Esophagus muscularis mucosa (tissue), 4 donors: ENCODE data around the gene IFIH1. TPM values are rescaled to one million over a fixed set of nuclear protein-coding genes. Genes with fewer than 3 reads are reported as not detected.
A peak's percentile ranks its signal among the peaks of the same experiment; 100 is the strongest.

Source experiments
- DNase-seq: peaks from one replicate; pipeline ENCODE4 v3.0.0-alpha.2; 2017; ENCODE audit errors: extremely low spot score
- H3K27ac ChIP-seq, 4 donors: fragments of 200-600 bp; sonication (generic); replicated peaks in 1 of 4; 1 replicate in 3 of 4; 2 replicates in 1 of 4; pipeline ENCODE4 v1.5.1; 2016 to 2019; ENCODE audit warnings: mild to moderate bottlenecking in 1 of 4
- H3K27me3 ChIP-seq, 4 donors: fragments of 200-600 bp; sonication (generic); one replicate each; pipeline versions ENCODE4 v1.5.1 to v1.6.0; 2016 to 2019
- H3K36me3 ChIP-seq, 4 donors: fragments of 200-600 bp; sonication (generic); one replicate each; pipeline ENCODE4 v1.5.1; 2016 to 2019
- H3K4me1 ChIP-seq, 4 donors: fragments of 200-600 bp; sonication (generic); one replicate each; pipeline ENCODE4 v1.5.1; 2016 to 2019
- H3K4me3 ChIP-seq, 4 donors: fragments of 200-600 bp; sonication (generic); 1 replicate in 2 of 4; 2 replicates in 2 of 4; pipeline ENCODE4 v1.5.1; 2016 to 2019; ENCODE audit warnings: mild to moderate bottlenecking in 4 of 4, moderate library complexity in 1 of 4
- H3K9me3 ChIP-seq, 4 donors: fragments of 200-600 bp; sonication (generic); 1 replicate in 3 of 4; 2 replicates in 1 of 4; pipeline ENCODE4 v1.5.1; 2016 to 2019
- EP300 ChIP-seq: sonication (generic); formaldehyde crosslinking; IDR thresholded peaks from one replicate; pipeline ENCODE4 v1.6.1; 2017; ENCODE audit warnings: antibody characterized with exemption
- POLR2A ChIP-seq: fragments of 450-650 bp; IDR thresholded peaks from one replicate; pipeline ENCODE4 v1.6.1; 2017; ENCODE audit warnings: antibody characterized with exemption, moderate library complexity, mild to moderate bottlenecking, low read depth
- POLR2AphosphoS5 ChIP-seq, 2 donors: sonication (generic); formaldehyde crosslinking; IDR thresholded peaks; one replicate each; pipeline ENCODE4 v1.6.1; 2017; ENCODE audit warnings: antibody characterized with exemption in 2 of 2
- WGBS: methylation state at CpG from one replicate; pipeline ENCODE4 v1.1.5; 2018; 5-methylcytosine and 5-hydroxymethylcytosine counted together
- intact Hi-C: fragments of 100-400 bp; cut with DNase I; formaldehyde crosslinking; loops from one replicate; pipeline ENCODE4 v1.15.1; 2023
- total RNA-seq, 4 donors: library from RNA; depleted of rRNA; stranded (reverse); fragments of >200 nt; gene quantifications; one replicate each; pipeline versions ENCODE4 v1.1.0 to v1.2.1, GENCODE V29; 2016
- TF ChIP-seq, protein P1 (sequence below), 3 experiments: fragments of 200-600 bp in 2 of 3; fragments of 450-650 bp in 1 of 3; sonication (generic) in 2 of 3; IDR thresholded peaks; one replicate each; pipeline ENCODE4 v1.5.1; 2017 to 2019; ENCODE audit warnings: antibody characterized with exemption in 3 of 3, mild to moderate bottlenecking in 2 of 3, moderate library complexity in 1 of 3

IFIH1 gene
- total RNA-seq, 4 donors from 2014 or later = 8.6 to 12.9 (median 10.6) TPM

DNA sequence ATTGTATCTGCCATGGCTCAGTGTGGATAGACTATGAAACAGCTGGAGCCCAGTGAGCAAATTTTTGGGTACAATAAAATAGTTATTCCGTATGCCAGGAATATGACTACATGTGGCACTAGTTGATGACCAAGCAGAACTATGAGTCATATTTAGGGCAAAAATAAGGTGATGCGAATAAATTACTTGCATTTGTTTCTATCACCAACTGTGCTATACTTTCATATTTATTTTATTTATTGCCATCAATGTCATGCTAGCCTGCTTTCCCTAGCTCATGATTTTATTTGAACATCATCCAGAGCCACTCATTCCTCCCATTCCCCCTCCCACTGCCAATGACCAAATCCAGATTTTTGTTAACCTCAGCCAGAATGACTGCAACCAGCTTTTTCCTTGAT, 61.9 kb downstream of the IFIH1 start:
- DNase-seq = no peak
- peaks cover 6 to 15% (median 11%) of the 10 kb centered on the region in 4 donors for H3K4me1 ChIP-seq
- WGBS = 44% methylated on average over 2 of the region's 2 CpGs
- H3K4me3 ChIP-seq = no peak overlapping the region
- H3K36me3 ChIP-seq = no peaks in the 10 kb centered on the region
- intact Hi-C loops = no loop called here
- H3K27me3 ChIP-seq = no peaks in the 10 kb centered on the region
- no peaks in the 10 kb centered on the region for H3K9me3 ChIP-seq
- TF ChIP-seq POLR2A (no peak), POLR2AphosphoS5 (IDR thresholded peaks at IDR 0.05) (no peak), EP300 (no peak)
- TF ChIP-seq, protein P1, sequence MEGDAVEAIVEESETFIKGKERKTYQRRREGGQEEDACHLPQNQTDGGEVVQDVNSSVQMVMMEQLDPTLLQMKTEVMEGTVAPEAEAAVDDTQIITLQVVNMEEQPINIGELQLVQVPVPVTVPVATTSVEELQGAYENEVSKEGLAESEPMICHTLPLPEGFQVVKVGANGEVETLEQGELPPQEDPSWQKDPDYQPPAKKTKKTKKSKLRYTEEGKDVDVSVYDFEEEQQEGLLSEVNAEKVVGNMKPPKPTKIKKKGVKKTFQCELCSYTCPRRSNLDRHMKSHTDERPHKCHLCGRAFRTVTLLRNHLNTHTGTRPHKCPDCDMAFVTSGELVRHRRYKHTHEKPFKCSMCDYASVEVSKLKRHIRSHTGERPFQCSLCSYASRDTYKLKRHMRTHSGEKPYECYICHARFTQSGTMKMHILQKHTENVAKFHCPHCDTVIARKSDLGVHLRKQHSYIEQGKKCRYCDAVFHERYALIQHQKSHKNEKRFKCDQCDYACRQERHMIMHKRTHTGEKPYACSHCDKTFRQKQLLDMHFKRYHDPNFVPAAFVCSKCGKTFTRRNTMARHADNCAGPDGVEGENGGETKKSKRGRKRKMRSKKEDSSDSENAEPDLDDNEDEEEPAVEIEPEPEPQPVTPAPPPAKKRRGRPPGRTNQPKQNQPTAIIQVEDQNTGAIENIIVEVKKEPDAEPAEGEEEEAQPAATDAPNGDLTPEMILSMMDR (IDR thresholded peaks at IDR 0.05) = no peak
- H3K27ac ChIP-seq = no peak overlapping the region

DNA sequence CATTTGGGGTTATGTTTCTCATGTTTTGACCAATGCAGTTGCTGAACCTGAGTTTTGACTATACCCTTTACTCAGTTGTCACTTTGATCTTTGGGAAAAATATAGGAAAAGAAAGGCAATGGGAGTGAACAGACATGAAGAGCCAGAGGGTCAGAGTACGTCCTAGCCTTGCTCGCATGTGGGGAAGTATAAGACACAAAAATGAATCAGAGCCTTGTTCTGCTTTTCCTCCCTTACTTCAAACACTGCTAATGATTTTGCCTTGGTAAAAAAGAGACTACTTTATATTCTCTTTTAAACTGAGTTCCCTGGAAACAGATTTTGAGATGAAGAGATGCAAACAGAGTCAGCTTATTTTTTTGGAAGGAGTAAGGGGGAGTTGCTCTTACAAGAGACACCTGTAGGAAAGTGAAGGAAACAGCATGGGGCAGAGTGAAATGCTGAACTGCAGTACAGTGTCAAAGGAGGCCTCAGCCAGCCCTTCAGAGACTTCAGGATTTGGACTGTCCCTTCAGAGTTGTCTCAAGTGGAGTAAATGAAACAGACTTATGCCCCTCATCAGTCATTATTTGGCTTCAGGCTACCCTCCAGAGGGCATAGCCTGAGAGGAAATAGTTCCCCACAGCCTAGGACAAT, 64.1 kb downstream of the IFIH1 start:
- no peak for DNase-seq
- TF ChIP-seq POLR2A (no peak), POLR2AphosphoS5 (IDR thresholded peaks at IDR 0.05) (no peak), EP300 (no peak)
- TF ChIP-seq, protein P1 (IDR thresholded peaks at IDR 0.05) = no peak
- intact Hi-C loops = no loop called here
- Histone ChIP-seq H3K4me3 (no peak overlapping the region), H3K4me1 (peaks cover 0 to 7% (median 3%) of the 10 kb centered on the region in 4 donors), H3K36me3 (no peaks in the 10 kb centered on the region), H3K9me3 (no peaks in the 10 kb centered on the region), H3K27me3 (no peaks in the 10 kb centered on the region), H3K27ac (no peak overlapping the region)
- 87% methylated on average over 2 of the region's 2 CpGs for WGBS

DNA sequence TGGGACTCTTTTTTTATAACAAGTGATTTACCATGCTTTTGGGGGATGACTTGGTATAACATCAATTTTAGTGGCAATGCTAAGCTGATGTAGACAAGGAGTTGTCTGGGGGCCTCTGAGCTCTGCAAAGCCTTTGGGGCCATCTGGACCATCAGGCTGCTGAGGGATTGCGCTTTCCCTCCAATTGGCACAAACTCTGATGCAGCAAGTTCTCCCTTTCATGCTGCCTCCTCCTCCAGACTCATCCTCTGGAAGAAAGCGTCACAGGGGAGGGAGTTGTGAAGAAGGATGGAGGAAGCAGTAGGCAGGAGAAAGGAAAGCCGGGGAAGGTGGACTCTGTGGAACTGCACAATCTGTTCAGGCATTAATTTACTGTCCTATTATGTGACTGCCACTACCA, 65.0 kb downstream of the IFIH1 start:
- Histone ChIP-seq H3K27ac (no peak overlapping the region), H3K4me1 (peaks cover 0 to 7% (median 3%) of the 10 kb centered on the region in 4 donors), H3K4me3 (no peak overlapping the region), H3K27me3 (no peaks in the 10 kb centered on the region), H3K9me3 (no peaks in the 10 kb centered on the region), H3K36me3 (no peaks in the 10 kb centered on the region)
- no peak for DNase-seq
- no peak for TF ChIP-seq EP300
- TF ChIP-seq POLR2AphosphoS5 (IDR thresholded peaks at IDR 0.05) = no peak
- TF ChIP-seq POLR2A = no peak
- TF ChIP-seq, protein P1 (IDR thresholded peaks at IDR 0.05) = no peak
- intact Hi-C loops = no loop called here
- 84% methylated on average over 3 of the region's 3 CpGs for WGBS

DNA sequence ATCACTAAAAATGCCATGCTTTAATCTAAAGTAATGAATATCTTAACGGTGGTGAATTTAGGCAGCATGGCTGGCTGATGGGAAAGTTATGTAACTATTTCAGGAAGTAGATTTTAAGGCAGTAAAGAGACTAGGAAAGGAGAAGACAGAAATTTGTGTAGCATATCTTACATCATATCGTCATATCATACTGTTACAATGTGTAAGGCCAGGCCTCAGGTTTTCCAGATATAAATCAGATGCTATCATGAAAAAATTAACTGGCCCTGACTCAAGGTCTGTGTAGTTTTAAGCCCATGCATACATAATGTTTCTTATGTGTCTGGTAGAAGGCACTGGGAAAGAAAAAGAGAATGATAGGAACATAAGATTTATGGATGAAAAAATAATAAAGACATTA, 66.3 kb downstream of the IFIH1 start:
- no peaks in the 10 kb centered on the region for H3K36me3 ChIP-seq
- no peak for DNase-seq
- H3K27ac ChIP-seq = no peak overlapping the region
- no peak for TF ChIP-seq POLR2A
- no peak for TF ChIP-seq POLR2AphosphoS5 (IDR thresholded peaks at IDR 0.05)
- TF ChIP-seq, protein P1 (IDR thresholded peaks at IDR 0.05) = no peak
- no peak for TF ChIP-seq EP300
- intact Hi-C loops = no loop called here
- no peaks in the 10 kb centered on the region for H3K27me3 ChIP-seq
- peaks cover 0 to 7% (median 3%) of the 10 kb centered on the region in 4 donors for H3K4me1 ChIP-seq
- no peaks in the 10 kb centered on the region for H3K9me3 ChIP-seq
- WGBS = 67% methylated on average over 2 of the region's 2 CpGs
- H3K4me3 ChIP-seq = no peak overlapping the region

DNA sequence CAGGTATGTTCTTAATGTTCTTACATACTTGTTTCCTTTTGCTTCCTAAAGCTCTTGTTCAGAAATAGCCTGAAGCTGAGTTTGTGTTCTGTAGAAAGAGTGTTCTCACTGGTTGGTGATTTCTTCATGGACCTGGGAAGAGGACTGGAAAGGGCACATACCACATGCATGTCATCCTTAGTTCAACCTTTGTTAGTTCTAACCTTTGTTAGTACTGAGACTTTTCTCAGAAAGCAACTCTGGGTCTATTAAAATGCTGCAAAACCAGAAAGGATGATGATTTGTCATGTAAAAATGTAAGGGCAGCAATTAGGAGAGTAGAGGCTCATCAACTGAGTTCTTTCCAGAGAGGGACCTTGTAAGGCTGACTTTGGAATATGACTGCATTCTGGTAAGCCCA, 72.7 kb downstream of the IFIH1 start:
- DNase-seq = no peak
- Histone ChIP-seq H3K27ac (peak overlapping the region in 3 of 4 donors; percentile 16 to 78 (median 71)), H3K4me1 (peaks cover 15 to 51% (median 37%) of the 10 kb centered on the region in 4 donors), H3K4me3 (no peak overlapping the region), H3K9me3 (no peaks in the 10 kb centered on the region), H3K36me3 (no peaks in the 10 kb centered on the region), H3K27me3 (no peaks in the 10 kb centered on the region)
- intact Hi-C loops = no loop called here
- TF ChIP-seq EP300 (no peak), POLR2A (no peak), POLR2AphosphoS5 (IDR thresholded peaks at IDR 0.05) (peak in 1 of 2 donors; percentile 19)
- TF ChIP-seq, protein P1 (IDR thresholded peaks at IDR 0.05) = no peak
